DMS114 treated with DMSO at 0.1 percent for 48 hours (cell line): Measurements from ENCODE around the gene MAMDC4.
"Not testable (repeated sequence)": the region's sequence is repeated elsewhere in the genome, so short reads cannot be mapped to it uniquely, and the experiment has no call there.

Experiments used
- DNase-seq: peaks from one replicate; lab custom pipeline; 2025; ENCODE audit not compliant: unreplicated experiment; lab: John Stamatoyannopoulos, UW

Gene MAMDC4

GRCh38 chr9:136837856-136838277 lies 14.3 kb upstream of the MAMDC4 start:
- not testable (repeated sequence) for DNase-seq

- no peak for DNase-seq
Observed at GRCh38 chr9:136838314-136839228, 13.6 kb upstream of the MAMDC4 start.

- DNase-seq: no peak
Observed at GRCh38 chr9:136839229-136840139, 12.7 kb upstream of the MAMDC4 start.

GRCh38 chr9:136840140-136840876 lies 11.8 kb upstream of the MAMDC4 start:
- peak; percentile 18 for DNase-seq

- DNase-seq: peak; percentile 17
Observed at GRCh38 chr9:136840877-136841645, 11.1 kb upstream of the MAMDC4 start.

- not testable (repeated sequence) for DNase-seq
Observed at GRCh38 chr9:136841646-136842379, 10.3 kb upstream of the MAMDC4 start.

GRCh38 chr9:136842380-136842948 lies 9.7 kb upstream of the MAMDC4 start, which contains the start of gene AJM1:
AJM1 (plus strand) TSS chr9:136842478; CDS start chr9:136844415, 1,937 bp downstream.
- DNase-seq: peak; percentile 43

GRCh38 chr9:136843159-136843800 lies 8.9 kb upstream of the MAMDC4 start:
- DNase-seq: not testable (repeated sequence)

GRCh38 chr9:136843801-136844740 lies 8.1 kb upstream of the MAMDC4 start:
- DNase-seq: not testable (repeated sequence)

GRCh38 chr9:136844761-136845464 lies 7.2 kb upstream of the MAMDC4 start:
- DNase-seq: no peak

- DNase-seq: no peak
Observed at GRCh38 chr9:136845465-136846260, 6.5 kb upstream of the MAMDC4 start.

GRCh38 chr9:136846376-136847087 lies 5.6 kb upstream of the MAMDC4 start:
- DNase-seq: no peak

- peak; percentile 13 for DNase-seq
Observed at GRCh38 chr9:136847088-136847825, 4.9 kb upstream of the MAMDC4 start.

GRCh38 chr9:136847826-136848392 lies 4.2 kb upstream of the MAMDC4 start:
- DNase-seq: peak; percentile 51
